Cardiac muscle cell (in vitro differentiated cells and primary cell): ENCODE results near the gene POLR2B. TPM values are rescaled to one million over a fixed set of nuclear protein-coding genes. Genes with fewer than 3 reads are reported as not detected.
"Not testable (repeated sequence)": the region's sequence is repeated elsewhere in the genome, so short reads cannot be mapped to it uniquely, and the experiment has no call there.

Experiments used
- DNase-seq, 2 donors: peaks; one replicate each; pipeline versions ENCODE4 v3.0.0 to v3.0.0-alpha.2; 2010 to 2017; ENCODE audit warnings: low read depth in 1 of 2, low spot score in 1 of 2
- H3K27ac ChIP-seq: fragments of 200-600 bp; sonication (generic); 2 replicates; pipeline ENCODE4 v1.5.1; 2016
- H3K27me3 ChIP-seq: fragments of 200-600 bp; sonication (generic); 2 replicates; pipeline ENCODE4 v1.6.0; 2016; ENCODE audit warnings: control low read depth
- H3K36me3 ChIP-seq: fragments of 200-600 bp; sonication (generic); 2 replicates; pipeline ENCODE4 v1.5.1; 2016; ENCODE audit warnings: control low read depth
- H3K4me1 ChIP-seq: fragments of 200-600 bp; sonication (generic); 2 replicates; pipeline ENCODE4 v1.8.1; 2017; ENCODE audit warnings: low read depth, mild to moderate bottlenecking, mixed run types
- H3K4me3 ChIP-seq: fragments of 200-600 bp; sonication (generic); 2 replicates; pipeline ENCODE4 v1.5.1; 2016; ENCODE audit warnings: mild to moderate bottlenecking
- H3K9me3 ChIP-seq: fragments of 200-600 bp; sonication (generic); 2 replicates; pipeline ENCODE4 v1.5.1; 2017; ENCODE audit warnings: low read depth, mild to moderate bottlenecking, control low read depth
- polyA plus RNA-seq: library from polyadenylated mRNA; unstranded; fragments of >200 nt; fragmentation: Nextera tagmentation; extraction: Ambion mirVana; gene quantifications from 2 replicates; pipeline ENCODE4 v1.2.1, GENCODE V29; 2016
- total RNA-seq: library from RNA; depleted of rRNA; stranded (reverse); fragments of >200 nt; gene quantifications from 2 replicates; pipeline ENCODE4 v1.2.3, GENCODE V29; 2016
- TF ChIP-seq, protein P1 (sequence below): IDR thresholded peaks from 2 replicates; pipeline ENCODE4 v1.5.1; 2012; ENCODE audit warnings: low read depth, mild to moderate bottlenecking, low read length

The POLR2B gene
- total and polyA plus RNA-seq, 2 experiments from 2014 or later: 65.8 to 137 TPM

DNA sequence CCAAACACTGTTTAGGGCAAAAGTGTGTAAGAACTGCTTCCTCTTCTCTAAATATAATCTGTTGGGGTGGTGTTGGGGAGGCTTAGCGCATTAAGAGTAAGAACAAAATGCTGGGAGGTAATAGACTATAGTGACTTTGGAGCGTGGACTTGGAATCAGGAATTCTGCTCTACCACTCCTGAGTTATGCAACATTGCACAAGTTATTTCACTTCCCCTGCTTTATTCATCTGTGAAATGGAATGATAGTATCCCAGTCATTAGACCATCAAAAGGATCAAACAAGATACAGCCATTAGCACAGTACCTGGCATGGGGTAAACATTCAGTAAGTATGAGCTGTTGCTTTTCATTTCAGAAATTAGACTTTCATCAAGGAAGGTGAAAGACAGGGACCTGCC is 72.8 kb downstream of the POLR2B start:
- H3K4me3 ChIP-seq: no peak overlapping the region
- TF ChIP-seq, protein P1, sequence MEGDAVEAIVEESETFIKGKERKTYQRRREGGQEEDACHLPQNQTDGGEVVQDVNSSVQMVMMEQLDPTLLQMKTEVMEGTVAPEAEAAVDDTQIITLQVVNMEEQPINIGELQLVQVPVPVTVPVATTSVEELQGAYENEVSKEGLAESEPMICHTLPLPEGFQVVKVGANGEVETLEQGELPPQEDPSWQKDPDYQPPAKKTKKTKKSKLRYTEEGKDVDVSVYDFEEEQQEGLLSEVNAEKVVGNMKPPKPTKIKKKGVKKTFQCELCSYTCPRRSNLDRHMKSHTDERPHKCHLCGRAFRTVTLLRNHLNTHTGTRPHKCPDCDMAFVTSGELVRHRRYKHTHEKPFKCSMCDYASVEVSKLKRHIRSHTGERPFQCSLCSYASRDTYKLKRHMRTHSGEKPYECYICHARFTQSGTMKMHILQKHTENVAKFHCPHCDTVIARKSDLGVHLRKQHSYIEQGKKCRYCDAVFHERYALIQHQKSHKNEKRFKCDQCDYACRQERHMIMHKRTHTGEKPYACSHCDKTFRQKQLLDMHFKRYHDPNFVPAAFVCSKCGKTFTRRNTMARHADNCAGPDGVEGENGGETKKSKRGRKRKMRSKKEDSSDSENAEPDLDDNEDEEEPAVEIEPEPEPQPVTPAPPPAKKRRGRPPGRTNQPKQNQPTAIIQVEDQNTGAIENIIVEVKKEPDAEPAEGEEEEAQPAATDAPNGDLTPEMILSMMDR: no peak
- no peaks in the 10 kb centered on the region for H3K36me3 ChIP-seq
- H3K9me3 ChIP-seq: no peaks in the 10 kb centered on the region
- peaks cover under 1% of the 10 kb centered on the region for H3K4me1 ChIP-seq
- no peaks in the 10 kb centered on the region for H3K27me3 ChIP-seq
- no peak for DNase-seq
- no peak overlapping the region for H3K27ac ChIP-seq

DNA sequence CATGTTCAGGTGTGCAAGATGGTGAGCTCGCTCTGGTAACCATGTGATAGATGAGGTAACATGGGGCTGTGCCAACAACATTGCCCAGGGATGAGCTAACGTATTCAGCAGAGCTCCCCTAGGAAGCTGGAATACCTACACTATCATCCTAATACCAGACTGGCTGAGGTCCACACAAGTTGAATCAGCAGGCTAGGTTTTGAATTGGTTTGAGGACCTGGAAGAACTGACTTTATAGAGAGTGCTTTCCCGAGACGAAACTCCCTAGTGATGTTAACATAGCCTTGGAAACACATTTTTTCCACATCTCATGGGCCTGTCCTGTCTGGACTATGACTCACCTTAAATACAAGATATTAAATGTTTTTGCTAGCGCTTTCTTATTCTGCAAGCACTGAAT is 74.8 kb downstream of the POLR2B start:
- H3K27me3 ChIP-seq: no peaks in the 10 kb centered on the region
- no peaks in the 10 kb centered on the region for H3K9me3 ChIP-seq
- no peaks in the 10 kb centered on the region for H3K36me3 ChIP-seq
- H3K4me3 ChIP-seq: no peak overlapping the region
- H3K4me1 ChIP-seq: peaks cover 5% of the 10 kb centered on the region
- TF ChIP-seq, protein P1: no peak
- H3K27ac ChIP-seq: no peak overlapping the region
- peak in 1 of 2 donors; percentile 61 for DNase-seq

DNA sequence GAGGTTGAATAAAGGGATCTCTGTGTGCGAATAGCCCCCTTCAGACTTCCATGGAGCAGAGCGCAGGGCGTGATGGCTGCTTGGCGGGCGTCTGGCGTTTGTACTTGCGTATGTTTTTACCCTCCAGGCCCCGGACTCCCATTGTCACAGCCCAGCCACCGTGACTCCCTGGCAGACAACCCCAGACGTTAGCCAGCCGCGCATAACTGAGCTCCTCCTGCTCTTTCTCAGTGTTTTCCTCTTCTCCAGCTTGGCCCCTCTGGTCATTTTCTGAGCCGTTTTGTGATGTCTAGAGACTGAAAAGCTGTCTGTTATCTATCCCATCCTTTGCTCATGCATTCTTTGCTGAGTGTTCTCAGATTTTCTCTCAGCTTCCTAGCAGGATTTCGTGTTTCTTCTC is 77.2 kb downstream of the POLR2B start:
- no peak overlapping the region for H3K4me3 ChIP-seq
- peak in 1 of 2 donors; percentile 29 for DNase-seq
- H3K36me3 ChIP-seq: no peaks in the 10 kb centered on the region
- H3K4me1 ChIP-seq: peaks cover 8% of the 10 kb centered on the region
- TF ChIP-seq, protein P1: no peak
- H3K27ac ChIP-seq: peak overlapping the region; percentile 59
- no peaks in the 10 kb centered on the region for H3K9me3 ChIP-seq
- no peaks in the 10 kb centered on the region for H3K27me3 ChIP-seq

DNA sequence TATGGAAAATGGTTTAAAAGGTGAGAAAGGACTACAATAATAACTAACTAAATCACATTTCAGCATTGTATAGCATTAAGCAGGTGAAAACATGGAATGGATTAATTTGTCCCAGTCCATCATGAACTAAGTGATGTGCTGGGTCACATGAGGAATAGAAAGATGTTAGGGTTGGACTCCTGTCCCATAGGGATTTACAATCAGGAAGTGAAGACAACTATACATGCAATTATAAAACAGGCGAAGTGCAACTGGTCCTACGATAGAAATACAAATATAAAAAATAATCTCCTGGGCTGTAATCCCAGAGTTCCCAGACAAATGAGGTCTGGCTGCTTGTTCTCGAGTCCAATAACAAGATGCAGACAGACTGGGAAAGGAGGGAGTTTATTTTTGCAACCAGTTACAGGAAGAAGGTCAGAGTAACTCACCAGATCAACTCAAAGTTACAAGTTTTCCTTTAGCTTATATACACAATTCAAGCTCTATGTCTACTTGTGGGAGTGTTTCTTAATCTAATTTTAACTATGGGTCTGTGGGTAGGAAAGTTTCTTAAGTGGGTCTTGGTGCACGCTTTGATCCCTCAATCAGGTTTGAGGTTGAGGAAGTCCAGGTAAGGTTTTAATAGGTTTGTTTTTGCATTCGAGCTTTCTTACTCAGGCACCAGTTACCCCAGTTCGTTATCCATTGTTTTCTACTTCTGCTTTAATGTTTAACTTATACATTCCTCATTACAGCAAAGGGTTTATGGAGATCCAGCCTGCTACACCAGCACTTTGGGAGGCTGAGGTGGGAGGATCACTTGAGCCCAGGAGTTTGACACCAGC is 81.4 kb downstream of the POLR2B start:
- TF ChIP-seq, protein P1: no peak
- Histone ChIP-seq H3K27me3 (no peaks in the 10 kb centered on the region), H3K27ac (peak overlapping the region; percentile 51), H3K9me3 (no peaks in the 10 kb centered on the region), H3K4me3 (no peak overlapping the region), H3K36me3 (no peaks in the 10 kb centered on the region), H3K4me1 (peaks cover 21% of the 10 kb centered on the region)
- DNase-seq: no peak

DNA sequence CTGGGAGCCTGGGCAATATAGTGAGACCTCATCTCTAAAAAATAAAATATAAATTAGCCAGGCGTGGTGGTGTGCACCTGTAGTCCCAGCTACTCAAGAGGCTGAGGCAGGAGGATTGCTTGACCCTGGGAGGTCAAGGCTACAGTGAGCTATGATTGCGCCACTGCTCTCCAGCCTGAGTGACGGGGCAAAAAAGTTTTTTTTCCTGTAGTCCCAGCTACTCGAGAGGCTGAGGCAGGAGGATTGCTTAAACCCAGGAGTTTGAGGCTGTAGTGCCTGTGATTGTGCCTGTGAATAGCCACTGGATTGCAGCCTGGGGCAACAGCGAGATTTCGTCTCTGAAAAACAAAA is 82.0 kb downstream of the POLR2B start:
- peaks cover 21% of the 10 kb centered on the region for H3K4me1 ChIP-seq
- not testable (repeated sequence) for DNase-seq, H3K27me3 ChIP-seq, H3K27ac ChIP-seq, H3K9me3 ChIP-seq, H3K4me3 ChIP-seq, H3K36me3 ChIP-seq

DNA sequence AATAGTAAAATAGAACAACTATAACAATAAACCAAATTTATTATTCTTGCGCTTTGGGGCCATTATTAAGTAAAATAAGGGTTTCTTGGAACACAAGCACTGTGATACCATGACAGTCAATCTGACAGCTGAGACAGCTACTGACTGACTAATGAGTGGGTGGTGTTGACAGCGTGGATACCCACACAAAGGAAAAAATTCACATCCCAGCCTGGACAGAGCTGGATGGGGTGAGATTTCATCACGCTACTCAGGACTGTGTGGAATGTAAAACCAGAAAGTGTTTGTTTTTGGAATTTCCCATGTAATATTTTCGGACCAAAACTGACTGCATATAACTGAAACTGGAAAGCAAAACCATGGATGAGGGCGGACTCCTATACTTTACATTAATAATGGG is 82.7 kb downstream of the POLR2B start:
- Histone ChIP-seq H3K9me3 (no peaks in the 10 kb centered on the region), H3K27me3 (no peaks in the 10 kb centered on the region), H3K27ac (no peak overlapping the region), H3K36me3 (no peaks in the 10 kb centered on the region), H3K4me1 (peaks cover 21% of the 10 kb centered on the region), H3K4me3 (no peak overlapping the region)
- peak in 1 of 2 donors; percentile 73 for DNase-seq
- TF ChIP-seq, protein P1: no peak
